ENCODE measurements around the gene RNGTT. TPM values are rescaled to one million over a fixed set of nuclear protein-coding genes. Genes with fewer than 3 reads are reported as not detected.
"Not testable (repeated sequence)": the region's sequence is repeated elsewhere in the genome, so short reads cannot be mapped to it uniquely, and the experiment has no call there.

Gene RNGTT
- total RNA-seq, 2 experiments from 2014 or later = 22.1 to 22.2 TPM

DNA sequence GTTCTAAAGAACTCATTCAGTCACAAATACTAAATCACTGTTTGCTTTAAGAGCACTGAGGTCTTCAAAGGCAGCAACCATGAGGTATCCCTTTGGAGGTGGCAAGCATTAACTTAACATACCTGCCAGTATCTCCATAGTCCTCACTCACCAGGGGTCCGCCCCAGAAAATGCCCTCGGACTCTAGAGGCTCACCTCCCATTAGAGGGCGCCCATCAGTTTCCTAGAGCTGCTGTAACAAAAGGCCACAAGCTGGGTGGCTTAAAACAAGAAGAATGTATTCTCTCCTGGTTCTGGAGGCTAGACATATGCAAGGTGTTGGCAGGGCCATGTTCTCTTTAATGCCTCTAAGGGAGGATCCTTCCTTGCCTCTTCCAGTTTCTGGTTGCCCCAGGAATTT lies 12.0 kb upstream of the RNGTT start:
- ATAC-seq (no peak), DNase-seq (no peak)
- H3K4me1 Mint-ChIP-seq (ENCODE audit: low read depth) = no peaks in the 10 kb centered on the region
- TF ChIP-seq, protein P1, sequence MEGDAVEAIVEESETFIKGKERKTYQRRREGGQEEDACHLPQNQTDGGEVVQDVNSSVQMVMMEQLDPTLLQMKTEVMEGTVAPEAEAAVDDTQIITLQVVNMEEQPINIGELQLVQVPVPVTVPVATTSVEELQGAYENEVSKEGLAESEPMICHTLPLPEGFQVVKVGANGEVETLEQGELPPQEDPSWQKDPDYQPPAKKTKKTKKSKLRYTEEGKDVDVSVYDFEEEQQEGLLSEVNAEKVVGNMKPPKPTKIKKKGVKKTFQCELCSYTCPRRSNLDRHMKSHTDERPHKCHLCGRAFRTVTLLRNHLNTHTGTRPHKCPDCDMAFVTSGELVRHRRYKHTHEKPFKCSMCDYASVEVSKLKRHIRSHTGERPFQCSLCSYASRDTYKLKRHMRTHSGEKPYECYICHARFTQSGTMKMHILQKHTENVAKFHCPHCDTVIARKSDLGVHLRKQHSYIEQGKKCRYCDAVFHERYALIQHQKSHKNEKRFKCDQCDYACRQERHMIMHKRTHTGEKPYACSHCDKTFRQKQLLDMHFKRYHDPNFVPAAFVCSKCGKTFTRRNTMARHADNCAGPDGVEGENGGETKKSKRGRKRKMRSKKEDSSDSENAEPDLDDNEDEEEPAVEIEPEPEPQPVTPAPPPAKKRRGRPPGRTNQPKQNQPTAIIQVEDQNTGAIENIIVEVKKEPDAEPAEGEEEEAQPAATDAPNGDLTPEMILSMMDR (IDR thresholded peaks at IDR 0.05) = no peak
- H3K9me3 Mint-ChIP-seq = no peaks in the 10 kb centered on the region
- ChIA-PET CTCF (interaction anchor here (1.2 to 2.4 kb wide), 2 partner anchors 8 to 267 kb away, joined by 3 to 9 read pairs; no protein-coding TSS in a partner anchor), POLR2A (interaction anchor here (0.5 kb wide), 1 partner anchor 77 kb away, joined by 4 read pairs; no protein-coding TSS in a partner anchor)
- intact Hi-C loops (cut with micrococcal nuclease) = no loop called here
- H3K4me3 Mint-ChIP-seq = no peak overlapping the region
- H3K36me3 Mint-ChIP-seq (ENCODE audit: low read depth) = no peaks in the 10 kb centered on the region
- H3K27ac Mint-ChIP-seq = no peak overlapping the region
- no peaks in the 10 kb centered on the region for H3K27me3 Mint-ChIP-seq

DNA sequence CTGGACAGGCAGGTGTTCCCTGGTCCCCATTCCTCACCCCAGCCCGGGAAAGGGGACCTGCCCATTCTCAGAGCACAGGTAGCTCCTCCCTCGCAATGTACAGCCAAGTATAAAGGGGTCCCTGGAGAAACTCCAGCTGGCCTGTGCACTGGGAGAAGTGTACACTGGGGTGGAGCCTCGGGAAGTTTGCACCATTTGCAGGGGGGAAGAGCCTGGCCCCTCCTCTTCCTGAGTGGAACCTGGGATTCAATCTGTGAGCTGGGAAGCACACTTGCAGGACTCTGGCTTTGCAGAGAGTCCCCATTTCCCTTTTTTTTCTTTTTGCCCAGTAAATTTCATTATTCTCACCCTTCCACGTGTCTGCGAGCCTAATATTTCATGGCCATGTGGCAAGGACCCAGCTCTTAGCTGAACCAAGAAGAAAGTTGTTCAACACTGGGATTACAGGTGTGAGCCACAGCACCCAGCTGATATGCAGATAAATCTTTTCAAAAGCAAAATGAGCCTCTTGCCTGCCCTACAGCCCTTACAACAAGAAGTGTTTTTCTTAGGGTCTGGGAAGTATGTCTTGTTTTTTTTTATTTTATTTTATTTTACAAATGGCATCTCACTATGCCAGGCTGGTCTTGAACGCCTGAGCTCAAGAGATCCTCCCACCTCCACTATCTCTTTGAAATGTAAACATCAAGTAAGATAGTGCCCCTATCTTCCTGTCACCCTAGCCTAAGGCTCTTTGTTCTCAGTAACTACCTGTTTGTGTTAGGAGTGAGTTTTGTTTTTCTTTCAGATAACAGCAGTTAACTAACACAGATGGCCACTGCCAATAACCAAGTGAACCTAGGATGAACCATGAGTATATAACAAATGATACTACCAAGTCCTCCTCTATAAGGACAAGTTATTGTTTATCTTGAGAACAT lies 9.3 kb upstream of the RNGTT start:
- intact Hi-C loops (cut with micrococcal nuclease) = no loop called here
- H3K4me1 Mint-ChIP-seq (ENCODE audit: low read depth) = no peaks in the 10 kb centered on the region
- ChIA-PET CTCF (interaction anchor here (0.7 to 2.4 kb wide), 3 partner anchors 10 to 181 kb away, joined by 3 to 9 read pairs (median 3); no protein-coding TSS in a partner anchor), POLR2A (interaction anchor here (1.1 kb wide), 1 partner anchor 10 kb away, joined by 3 read pairs; the partner anchor contains the start of gene RNGTT)
- H3K4me3 Mint-ChIP-seq = no peak overlapping the region
- H3K36me3 Mint-ChIP-seq (ENCODE audit: low read depth) = no peaks in the 10 kb centered on the region
- no peaks in the 10 kb centered on the region for H3K27me3 Mint-ChIP-seq
- DNase-seq (no peak), ATAC-seq (no peak)
- TF ChIP-seq, protein P1 (IDR thresholded peaks at IDR 0.05) = no peak
- no peaks in the 10 kb centered on the region for H3K9me3 Mint-ChIP-seq
- H3K27ac Mint-ChIP-seq = no peak overlapping the region

DNA sequence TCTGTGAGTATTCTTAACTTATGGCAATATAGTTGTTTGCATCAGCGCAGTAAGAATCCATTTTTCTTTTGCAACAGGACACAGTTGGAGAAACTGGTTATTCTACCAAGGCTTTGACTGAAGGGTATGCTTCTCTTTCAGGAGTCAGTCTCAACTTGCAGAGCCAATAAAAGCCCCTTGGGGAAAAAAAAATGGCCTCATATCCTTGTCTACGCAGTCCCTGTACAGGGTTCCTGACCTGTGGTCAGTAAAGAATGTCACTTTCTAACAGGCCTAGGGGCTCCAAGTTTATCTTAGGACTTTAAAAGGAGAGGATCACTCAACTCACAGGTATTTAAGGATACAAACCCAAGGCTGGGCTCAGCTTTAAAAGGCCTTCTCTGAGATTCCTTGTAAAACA lies 6.9 kb upstream of the RNGTT start:
- ChIA-PET POLR2A (no interaction called here), CTCF (no interaction called here)
- Mint-ChIP-seq H3K27ac (no peak overlapping the region), H3K27me3 (no peaks in the 10 kb centered on the region), H3K4me1 (ENCODE audit: low read depth) (no peaks in the 10 kb centered on the region), H3K9me3 (no peaks in the 10 kb centered on the region), H3K4me3 (no peak overlapping the region), H3K36me3 (ENCODE audit: low read depth) (no peaks in the 10 kb centered on the region)
- DNase-seq (no peak), ATAC-seq (no peak)
- intact Hi-C loops (cut with micrococcal nuclease) = no loop called here
- TF ChIP-seq, protein P1 (IDR thresholded peaks at IDR 0.05) = no peak

DNA sequence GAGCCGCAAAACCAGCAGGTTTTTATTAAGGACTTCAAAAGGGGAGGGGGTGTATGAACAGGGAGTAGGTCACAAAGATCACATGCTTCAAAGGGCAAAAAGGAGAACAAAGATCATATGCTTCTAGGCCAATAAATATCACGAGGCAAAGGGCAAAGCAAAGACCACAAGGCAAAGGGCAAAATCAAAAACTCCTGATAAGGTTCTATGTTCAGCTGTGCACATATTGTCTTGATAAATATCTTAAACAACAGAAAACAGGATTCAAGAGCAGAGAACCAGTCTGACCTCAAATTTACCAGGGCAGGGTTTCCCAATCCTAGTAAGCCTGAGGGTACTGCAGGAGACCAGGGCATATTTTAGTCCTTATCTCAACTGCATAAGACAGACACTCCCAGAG lies 5.8 kb upstream of the RNGTT start:
- ATAC-seq; CTCF ChIA-PET; intact Hi-C loops (cut with micrococcal nuclease); DNase-seq; H3K9me3 Mint-ChIP-seq; H3K27me3 Mint-ChIP-seq; H3K27ac Mint-ChIP-seq; H3K4me3 Mint-ChIP-seq; H3K4me1 Mint-ChIP-seq (ENCODE audit: low read depth); POLR2A ChIA-PET; H3K36me3 Mint-ChIP-seq (ENCODE audit: low read depth): not testable (repeated sequence)

DNA sequence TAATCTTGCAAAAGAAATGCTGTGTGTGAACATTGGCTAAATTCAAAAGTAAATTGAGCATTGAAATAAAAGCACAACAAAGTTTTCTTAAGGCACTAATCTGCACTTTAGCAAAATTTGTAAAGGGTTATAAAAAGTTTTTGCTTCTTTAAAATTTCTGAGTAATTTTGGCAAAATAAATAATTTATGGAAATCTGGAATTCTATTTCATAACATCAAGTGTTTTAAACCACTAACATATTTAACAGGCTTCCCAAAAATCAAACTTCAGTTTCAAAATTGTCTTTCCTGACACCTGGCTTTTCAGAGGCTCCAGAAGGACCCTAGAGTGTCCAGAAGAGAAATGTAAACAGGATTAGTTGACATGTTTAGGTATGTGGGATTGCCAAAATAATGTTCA lies 4.5 kb upstream of the RNGTT start:
- H3K36me3 Mint-ChIP-seq (ENCODE audit: low read depth) = peaks cover 1% of the 10 kb centered on the region
- no peak overlapping the region for H3K27ac Mint-ChIP-seq
- H3K27me3 Mint-ChIP-seq = no peaks in the 10 kb centered on the region
- TF ChIP-seq, protein P1 (IDR thresholded peaks at IDR 0.05) = no peak
- DNase-seq = no peak
- peaks cover 9% of the 10 kb centered on the region for H3K4me1 Mint-ChIP-seq (ENCODE audit: low read depth)
- ChIA-PET POLR2A (no interaction called here), CTCF (no interaction called here)
- intact Hi-C loops (cut with micrococcal nuclease) = no loop called here
- no peak for ATAC-seq
- H3K9me3 Mint-ChIP-seq = no peaks in the 10 kb centered on the region
- H3K4me3 Mint-ChIP-seq = no peak overlapping the region

Data from activated CD8-positive, alpha-beta T cell treated with anti-CD3 and anti-CD28 coated beads for 36 hours (primary cell).